ENCODE measurements around the gene STX3. TPM values are rescaled to one million over a fixed set of nuclear protein-coding genes. Genes with fewer than 3 reads are reported as not detected.
A peak's percentile ranks its signal among the peaks of the same experiment; 100 is the strongest.

The STX3 gene
- total RNA-seq, 2 donors from 2014 or later = 25.7 to 32.2 TPM

DNA sequence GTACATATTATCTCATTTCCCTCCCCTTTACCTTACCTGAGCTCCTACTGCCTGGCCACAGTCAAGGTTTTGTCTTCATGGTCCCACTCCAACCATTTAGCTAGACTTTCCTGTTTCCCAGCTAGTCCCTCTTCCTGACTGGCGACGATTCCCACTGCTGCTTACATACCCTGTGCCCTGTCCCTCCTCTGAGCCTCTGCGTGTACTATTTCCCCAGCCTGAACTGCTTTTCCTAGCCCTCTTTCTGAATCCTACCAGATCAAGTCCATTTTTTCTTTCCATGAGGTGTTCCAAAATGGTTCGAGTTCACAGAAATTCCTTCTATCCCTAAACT lies 32.0 kb downstream of the STX3 start:
- no peak for ATAC-seq (ENCODE audit: insufficient number of reproducible peaks, low FRiP score, low read depth)
- Histone ChIP-seq H3K9me3 (no peaks in the 10 kb centered on the region), H3K27me3 (replicated peaks; ENCODE audit: insufficient read depth) (no peaks in the 10 kb centered on the region), H3K36me3 (peaks cover 15% of the 10 kb centered on the region), H3K4me3 (peak overlapping the region; percentile 3), H3K4me1 (ENCODE audit: control insufficient read depth in 1 of 2, low read depth in 2 of 2) (peaks cover 10 to 20% of the 10 kb centered on the region in 2 donors), H3K27ac (no peak overlapping the region)
- TF ChIP-seq CTCF (IDR thresholded peaks at IDR 0.05) = no peak
- DNase-seq (ENCODE audit: low spot score) = no peak

GRCh38 chr11:59787816-59788215 lies 32.6 kb downstream of the STX3 start:
- H3K36me3 ChIP-seq = peaks cover 21% of the 10 kb centered on the region
- no peak for ATAC-seq (ENCODE audit: insufficient number of reproducible peaks, low FRiP score, low read depth)
- no peak overlapping the region for H3K4me3 ChIP-seq
- H3K4me1 ChIP-seq (ENCODE audit: control insufficient read depth in 1 of 2, low read depth in 2 of 2) = peaks cover 10 to 20% of the 10 kb centered on the region in 2 donors
- H3K9me3 ChIP-seq = no peaks in the 10 kb centered on the region
- no peak for DNase-seq (ENCODE audit: low spot score)
- TF ChIP-seq CTCF (IDR thresholded peaks at IDR 0.05) = no peak
- no peaks in the 10 kb centered on the region for H3K27me3 ChIP-seq (replicated peaks; ENCODE audit: insufficient read depth)
- H3K27ac ChIP-seq = no peak overlapping the region

DNA sequence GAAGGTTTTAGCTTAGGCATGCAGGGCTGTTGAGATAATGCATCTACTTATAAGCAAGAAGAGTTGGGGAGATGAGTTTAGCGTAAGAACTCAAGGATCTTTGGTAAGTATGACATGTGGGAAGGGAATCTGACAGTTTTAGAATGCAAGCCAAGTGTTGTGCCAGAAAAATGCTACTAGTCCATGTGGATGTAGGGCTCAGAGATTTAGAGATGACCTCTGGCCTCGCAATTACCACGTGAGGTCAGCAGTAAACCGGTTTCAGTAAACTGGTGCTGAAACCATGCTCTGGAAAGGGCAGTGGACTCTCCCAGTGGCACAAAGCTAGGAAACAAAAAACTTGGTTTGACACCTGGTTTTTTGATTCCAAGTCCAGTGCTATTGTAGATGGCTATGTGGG lies 36.5 kb downstream of the STX3 start:
- no peak for TF ChIP-seq CTCF (IDR thresholded peaks at IDR 0.05)
- ATAC-seq (ENCODE audit: insufficient number of reproducible peaks, low FRiP score, low read depth) (no peak), DNase-seq (ENCODE audit: low spot score) (no peak)
- Histone ChIP-seq H3K4me1 (ENCODE audit: control insufficient read depth in 1 of 2, low read depth in 2 of 2) (peaks cover 7 to 16% of the 10 kb centered on the region in 2 donors), H3K36me3 (peaks cover 51% of the 10 kb centered on the region), H3K4me3 (no peak overlapping the region), H3K27ac (no peak overlapping the region), H3K27me3 (replicated peaks; ENCODE audit: insufficient read depth) (no peaks in the 10 kb centered on the region), H3K9me3 (no peaks in the 10 kb centered on the region)

DNA sequence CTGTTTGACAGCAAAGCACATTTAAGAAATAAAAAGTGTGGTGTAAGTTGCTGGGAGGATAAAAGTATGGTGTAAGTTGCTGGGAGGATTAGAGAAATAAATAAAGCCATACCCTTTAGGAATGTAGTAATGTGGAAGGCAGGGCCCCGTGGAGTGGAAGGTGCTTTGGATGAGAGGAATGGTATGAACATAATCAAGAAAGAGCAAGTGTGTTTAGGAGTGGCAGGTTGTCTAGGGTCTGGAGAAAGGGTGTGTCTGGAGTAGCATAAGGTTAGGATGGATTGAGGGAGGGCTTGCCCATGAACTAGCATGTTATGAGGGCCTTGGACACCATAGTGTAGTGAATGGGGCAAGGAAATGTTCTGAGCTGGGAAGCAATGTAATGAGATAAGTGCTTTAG lies 37.3 kb downstream of the STX3 start:
- TF ChIP-seq CTCF (IDR thresholded peaks at IDR 0.05) = no peak
- H3K27ac ChIP-seq = no peak overlapping the region
- peaks cover 56% of the 10 kb centered on the region for H3K36me3 ChIP-seq

DNA sequence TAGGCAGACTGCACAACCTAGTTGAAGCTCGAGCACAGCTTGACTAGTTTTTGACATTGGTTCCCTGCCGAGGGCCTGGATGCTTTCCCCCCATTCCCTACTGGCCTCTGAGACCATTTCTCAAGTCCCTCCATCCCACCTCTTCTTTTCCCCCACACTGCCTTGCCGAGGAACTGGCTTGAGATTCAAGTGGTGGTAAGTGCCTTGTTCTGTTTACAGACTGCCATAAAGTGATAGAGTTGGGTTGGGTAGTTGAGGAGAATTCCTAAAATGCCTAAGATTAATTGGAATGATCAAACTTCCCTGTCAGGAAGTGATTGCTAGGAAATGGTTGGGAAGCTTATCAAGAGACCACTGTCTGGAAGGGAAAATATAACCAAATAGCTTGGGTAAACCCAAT lies 39.2 kb downstream of the STX3 start:
- no peak for DNase-seq (ENCODE audit: low spot score)
- TF ChIP-seq CTCF (IDR thresholded peaks at IDR 0.05) = no peak
- no peak for ATAC-seq (ENCODE audit: insufficient number of reproducible peaks, low FRiP score, low read depth)
- Histone ChIP-seq H3K27ac (no peak overlapping the region), H3K9me3 (no peaks in the 10 kb centered on the region), H3K36me3 (peaks cover 61% of the 10 kb centered on the region), H3K4me3 (no peak overlapping the region), H3K27me3 (replicated peaks; ENCODE audit: insufficient read depth) (no peaks in the 10 kb centered on the region), H3K4me1 (ENCODE audit: control insufficient read depth in 1 of 2, low read depth in 2 of 2) (no peaks in the 10 kb centered on the region)

More for the DNA sequence above, 37.3 kb downstream of the STX3 start:
- ATAC-seq (ENCODE audit: insufficient number of reproducible peaks, low FRiP score, low read depth) (no peak), DNase-seq (ENCODE audit: low spot score) (no peak)
- no peaks in the 10 kb centered on the region for H3K9me3 ChIP-seq
- peaks cover 0 to 7% of the 10 kb centered on the region in 2 donors for H3K4me1 ChIP-seq (ENCODE audit: control insufficient read depth in 1 of 2, low read depth in 2 of 2)
- H3K4me3 ChIP-seq = no peak overlapping the region
- no peaks in the 10 kb centered on the region for H3K27me3 ChIP-seq (replicated peaks; ENCODE audit: insufficient read depth)

All from thoracic aorta (tissue), 2 donors.